Right kidney (tissue), 9 donors: ENCODE measurements around the gene DPP4.

Experiments used
- DNase-seq: peaks from one replicate; pipeline ENCODE4 v3.0.0-alpha.2; 2016
- long read RNA-seq, 8 donors: transcript quantifications; one replicate each; lab custom pipeline, GENCODE V29; 2026

The DPP4 gene
- long read RNA-seq, donor 1, transcript DPP4-201 (26 exons, 3,904 nt), result major isoform, 8 of 8 reads
- long read RNA-seq, donor 1, partial matches to known transcripts, result 0 of 8 reads
- long read RNA-seq, donor 1, other reads (novel, unspliced or antisense), result 0 of 8 reads
- long read RNA-seq, donor 2, partial matches to known transcripts, result 7 of 9 reads
- long read RNA-seq, donor 2, other reads (novel, unspliced or antisense), result 0 of 9 reads
- long read RNA-seq, donor 3, transcript DPP4-201 (26 exons, 3,904 nt), result major isoform, 5 of 10 reads
- long read RNA-seq, donor 3, partial matches to known transcripts, result 5 of 10 reads
- long read RNA-seq, donor 3, other reads (novel, unspliced or antisense), result 0 of 10 reads
- long read RNA-seq, donor 4, transcript DPP4-201 (26 exons, 3,904 nt), result major isoform, 8 of 27 reads
- long read RNA-seq, donor 4, partial matches to known transcripts, result 19 of 27 reads
- long read RNA-seq, donor 4, other reads (novel, unspliced or antisense), result 0 of 27 reads
- long read RNA-seq, donor 5, transcript DPP4-201 (26 exons, 3,904 nt), result major isoform, 8 of 13 reads
- long read RNA-seq, donor 5, partial matches to known transcripts, result 5 of 13 reads
- long read RNA-seq, donor 5, other reads (novel, unspliced or antisense), result 0 of 13 reads
- long read RNA-seq, donor 6, partial matches to known transcripts, result 10 of 11 reads
- long read RNA-seq, donor 6, other reads (novel, unspliced or antisense), result 0 of 11 reads
- long read RNA-seq, donor 7, transcript DPP4-201 (26 exons, 3,904 nt), result major isoform, 10 of 51 reads
- long read RNA-seq, donor 7, partial matches to known transcripts, result 36 of 51 reads
- long read RNA-seq, donor 7, other reads (novel, unspliced or antisense), result 5 of 51 reads
- long read RNA-seq, donor 8, transcript DPP4-201 (26 exons, 3,904 nt), result major isoform, 15 of 26 reads
- long read RNA-seq, donor 8, partial matches to known transcripts, result 5 of 26 reads
- long read RNA-seq, donor 8, other reads (novel, unspliced or antisense), result 6 of 26 reads

- DNase-seq, result peak; percentile 65
Measured at GRCh38 chr2:162073888-162074631, at the start of gene DPP4. TSS of gene DPP4 (minus strand) at chr2:162074215. CDS start at chr2:162073981, 234 bp downstream.

- no peak for DNase-seq
Measured at GRCh38 chr2:162118166-162119031, 44.4 kb upstream of the DPP4 start.

- DNase-seq, result no peak
Measured at GRCh38 chr2:162116352-162116751, 42.3 kb upstream of the DPP4 start.

GRCh38 chr2:162115076-162115475 is 41.1 kb upstream of the DPP4 start:
- no peak for DNase-seq

- no peak for DNase-seq
Measured at GRCh38 chr2:162114271-162114670, 40.3 kb upstream of the DPP4 start.

- no peak for DNase-seq
Measured at GRCh38 chr2:162113776-162114168, 39.8 kb upstream of the DPP4 start.

- no peak for DNase-seq
Measured at GRCh38 chr2:162113088-162113775, 39.2 kb upstream of the DPP4 start.

GRCh38 chr2:162111958-162112850 is 38.2 kb upstream of the DPP4 start:
- DNase-seq, result no peak

GRCh38 chr2:162107361-162107901 is 33.4 kb upstream of the DPP4 start:
- no peak for DNase-seq

- DNase-seq, result no peak
Measured at GRCh38 chr2:162106746-162107145, 32.7 kb upstream of the DPP4 start.

- DNase-seq, result no peak
Measured at GRCh38 chr2:162106146-162106551, 32.1 kb upstream of the DPP4 start.

- DNase-seq, result no peak
Measured at GRCh38 chr2:162103443-162104009, 29.5 kb upstream of the DPP4 start.

GRCh38 chr2:162100579-162100978 is 26.6 kb upstream of the DPP4 start:
- no peak for DNase-seq

GRCh38 chr2:162099836-162100235 is 25.8 kb upstream of the DPP4 start:
- DNase-seq, result no peak

- no peak for DNase-seq
Measured at GRCh38 chr2:162092658-162093556, 18.9 kb upstream of the DPP4 start.

GRCh38 chr2:162092008-162092390 is 18.0 kb upstream of the DPP4 start:
- DNase-seq, result no peak

GRCh38 chr2:162091325-162092007 is 17.5 kb upstream of the DPP4 start:
- no peak for DNase-seq
